ENCODE measurements around the gene CHRM4.

GRCh38 chr11:46377831-46378230 lies 13.7 kb downstream of the CHRM4 start:
- no peak for TF ChIP-seq POLR2A (IDR thresholded peaks at IDR 0.05)
- no peak for TF ChIP-seq CTCF (IDR thresholded peaks at IDR 0.05)
